NCI-H187 treated with DMSO at 0.1 percent for 48 hours (cell line): ENCODE data around the gene CDC34.

ENCODE experiments used
- DNase-seq: peaks from one replicate; lab custom pipeline; 2025; lab: John Stamatoyannopoulos, UW

CDC34 gene

GRCh38 chr19:522726-523125, 8.8 kb upstream of the CDC34 start:
- no peak for DNase-seq

- no peak for DNase-seq
Observed at GRCh38 chr19:524062-524674, 7.4 kb upstream of the CDC34 start.

GRCh38 chr19:525029-525428, 6.5 kb upstream of the CDC34 start:
- no peak for DNase-seq

- no peak for DNase-seq
Observed at GRCh38 chr19:525857-526419, 5.6 kb upstream of the CDC34 start.

GRCh38 chr19:530134-531008, 1.2 kb upstream of the CDC34 start:
- no peak for DNase-seq

GRCh38 chr19:531009-531752, 379 bp upstream of the CDC34 start:
- DNase-seq = no peak

- DNase-seq = no peak
Observed at GRCh38 chr19:532561-533363, 1.2 kb downstream of the CDC34 start.

- DNase-seq = no peak
Observed at GRCh38 chr19:533364-534058, 2.0 kb downstream of the CDC34 start.

- DNase-seq = no peak
Observed at GRCh38 chr19:534088-534487, 2.5 kb downstream of the CDC34 start.

- no peak for DNase-seq
Observed at GRCh38 chr19:535017-535835, 3.7 kb downstream of the CDC34 start.

GRCh38 chr19:536031-536880, 4.7 kb downstream of the CDC34 start:
- no peak for DNase-seq

- no peak for DNase-seq
Observed at GRCh38 chr19:536881-537404, 5.4 kb downstream of the CDC34 start.

- no peak for DNase-seq
Observed at GRCh38 chr19:538641-539428, 7.3 kb downstream of the CDC34 start.

- DNase-seq = no peak
Observed at GRCh38 chr19:539429-540030, 8.0 kb downstream of the CDC34 start.

GRCh38 chr19:540867-541637, 9.5 kb downstream of the CDC34 start:
- DNase-seq = no peak

GRCh38 chr19:541699-542098, 10.1 kb downstream of the CDC34 start:
- DNase-seq = no peak
